IMR-90 (cell line): ENCODE results near the gene TMEM72. TPM values are rescaled to one million over a fixed set of nuclear protein-coding genes. Genes with fewer than 3 reads are reported as not detected.
A peak's percentile ranks its signal among the peaks of the same experiment; 100 is the strongest.

ENCODE experiments used
- ATAC-seq: fragments of 200-7000 bp; cut with Tn5 transposase; 2 replicates; pipeline ENCODE4 v1.9.1; 2020; ENCODE audit warnings: low read depth, mild to moderate bottlenecking, moderate library complexity
- BruUV-seq: library from RNA; stranded (reverse); fragments of 400-500 nt; replicated peaks from 2 replicates; lab custom pipeline; 2021; lab: Mats Ljungman, UMichigan
- CTCF ChIA-PET: fragments of 300-600 bp; formaldehyde crosslinking; extraction: SDS; loops from one replicate; lab custom pipeline; 2021; ENCODE audit warnings: antibody characterized with exemption; lab: Yijun Ruan, JAX
- POLR2A ChIA-PET: fragments of 300-600 bp; sonication (Branson Sonifier 250); formaldehyde crosslinking; loops from one replicate; lab custom pipeline; 2022; ENCODE audit warnings: antibody characterized with exemption; ENCODE audit not compliant: unreplicated experiment; lab: Charles Lee
- DNase-seq: peaks from one replicate; pipeline ENCODE4 v3.0.0; 2013
- H2AFZ ChIP-seq: replicated peaks from 2 replicates; pipeline ENCODE3; 2013; ENCODE audit warnings: low read length, mild to moderate bottlenecking; ENCODE audit not compliant: poor library complexity
- H2AK5ac ChIP-seq: 2 replicates; pipeline ENCODE4 v1.6.1; 2013; ENCODE audit warnings: low read depth, low read length, inconsistent platforms
- H2AK9ac ChIP-seq: replicated peaks from 2 replicates; pipeline ENCODE3; 2013; ENCODE audit warnings: mild to moderate bottlenecking, low read depth, low read length, moderate library complexity; ENCODE audit not compliant: poor library complexity
- H2BK120ac ChIP-seq: 2 replicates; pipeline ENCODE4 v1.6.1; 2013; ENCODE audit warnings: low read depth, low read length, inconsistent platforms
- H2BK15ac ChIP-seq: 3 replicates; pipeline ENCODE4 v1.6.1; 2013; ENCODE audit warnings: low read depth, low read length, inconsistent platforms
- H2BK20ac ChIP-seq: 2 replicates; pipeline ENCODE4 v1.6.1; 2013; ENCODE audit warnings: low read depth, mild to moderate bottlenecking, inconsistent platforms, low read length, moderate library complexity
- H2BK5ac ChIP-seq: 2 replicates; pipeline ENCODE4 v1.6.1; 2013; ENCODE audit warnings: mild to moderate bottlenecking, low read depth, low read length, inconsistent platforms; ENCODE audit not compliant: poor library complexity, severe bottlenecking
- H3K14ac ChIP-seq: replicated peaks from 2 replicates; pipeline ENCODE4 v1.6.1; 2013; ENCODE audit warnings: low read depth, low read length, inconsistent platforms
- H3K18ac ChIP-seq: 2 replicates; pipeline ENCODE4 v1.6.1; 2013; ENCODE audit warnings: low read depth, low read length, control low read depth
- H3K23ac ChIP-seq: 2 replicates; pipeline ENCODE4 v1.6.1; 2013; ENCODE audit warnings: low read depth, low read length, inconsistent platforms
- H3K27ac ChIP-seq: 2 replicates; pipeline ENCODE4 v1.5.1; 2013; ENCODE audit warnings: mild to moderate bottlenecking, control low read depth, low read length; ENCODE audit not compliant: insufficient read depth
- H3K27me3 ChIP-seq: 2 replicates; pipeline ENCODE4 v1.6.1; 2013; ENCODE audit warnings: low read length; ENCODE audit not compliant: control insufficient read depth, insufficient read depth
- H3K36me3 ChIP-seq: 2 replicates; pipeline ENCODE4 v1.6.1; 2013; ENCODE audit warnings: low read length, mixed read lengths; ENCODE audit not compliant: control insufficient read depth, insufficient read depth
- H3K4ac ChIP-seq: 2 replicates; pipeline ENCODE4 v1.6.1; 2013; ENCODE audit warnings: low read depth, low read length, inconsistent platforms
- H3K4me1 ChIP-seq: 2 replicates; pipeline ENCODE4 v1.6.1; 2013; ENCODE audit warnings: low read length, mixed read lengths; ENCODE audit not compliant: control insufficient read depth, insufficient read depth
- H3K4me2 ChIP-seq: 2 replicates; pipeline ENCODE4 v1.6.1; 2013; ENCODE audit warnings: low read depth, mild to moderate bottlenecking, control low read depth, low read length, moderate library complexity
- H3K4me3 ChIP-seq: 2 replicates; pipeline ENCODE4 v1.5.1; 2013; ENCODE audit warnings: low read depth, mild to moderate bottlenecking, control low read depth, low read length, moderate library complexity; ENCODE audit not compliant: insufficient read depth
- H3K56ac ChIP-seq: 2 replicates; pipeline ENCODE4 v1.6.1; 2013; ENCODE audit warnings: low read length, inconsistent platforms; ENCODE audit not compliant: insufficient read depth; ENCODE audit errors: extremely low read depth
- H3K79me1 ChIP-seq, 2 experiments: 2 replicates each; pipeline ENCODE4 v1.6.1; 2013; ENCODE audit warnings: low read length in 2 of 2, inconsistent platforms in 1 of 2, low read depth in 1 of 2
- H3K9ac ChIP-seq: 2 replicates; pipeline ENCODE4 v1.6.1; 2013; ENCODE audit warnings: low read depth, low read length, control low read depth
- H3K9me1 ChIP-seq: 2 replicates; pipeline ENCODE4 v1.6.1; 2013; ENCODE audit warnings: low read length, inconsistent platforms; ENCODE audit not compliant: insufficient read depth
- H3K9me3 ChIP-seq: 2 replicates; pipeline ENCODE4 v1.6.1; 2013; ENCODE audit warnings: low read length; ENCODE audit not compliant: control insufficient read depth, insufficient read depth
- H4K20me1 ChIP-seq: 2 replicates; pipeline ENCODE4 v1.6.1; 2013; ENCODE audit warnings: low read length, inconsistent platforms; ENCODE audit not compliant: insufficient read depth
- H4K5ac ChIP-seq: 2 replicates; pipeline ENCODE4 v1.6.1; 2013; ENCODE audit warnings: mild to moderate bottlenecking, low read depth, low read length, control low read depth
- H4K8ac ChIP-seq, 2 experiments: 2 replicates each; pipeline ENCODE4 v1.6.1; 2013; ENCODE audit warnings: low read depth in 2 of 2, low read length in 2 of 2, control low read depth in 1 of 2, inconsistent platforms in 1 of 2
- H4K91ac ChIP-seq: 2 replicates; pipeline ENCODE4 v1.6.1; 2013; ENCODE audit warnings: low read depth, low read length, inconsistent platforms; ENCODE audit not compliant: insufficient read depth
- CEBPB ChIP-seq: IDR thresholded peaks from 2 replicates; pipeline ENCODE4 v1.6.1; 2012; ENCODE audit warnings: low read depth, low read length, improper control_type of control experiment
- CHD1 ChIP-seq: IDR thresholded peaks from 2 replicates; pipeline ENCODE4 v1.6.1; 2012; ENCODE audit warnings: low read depth, low read length, improper control_type of control experiment
- FOS ChIP-seq: fragments of 150-350 bp; IDR thresholded peaks from 2 replicates; pipeline ENCODE4 v1.6.1; 2016; ENCODE audit warnings: low read depth, low read length
- NFE2L2 ChIP-seq: fragments of 150-350 bp; IDR thresholded peaks from 2 replicates; pipeline ENCODE4 v1.6.1; 2016; ENCODE audit warnings: low read depth, mild to moderate bottlenecking, low read length
- RFX5 ChIP-seq: IDR thresholded peaks from 2 replicates; pipeline ENCODE4 v1.8.0; 2012; ENCODE audit warnings: low read depth, mild to moderate bottlenecking, low read length, moderate library complexity
- SMC3 ChIP-seq: fragments of 150-350 bp; IDR thresholded peaks from 2 replicates; pipeline ENCODE4 v1.6.1; 2016; ENCODE audit warnings: low read depth, mild to moderate bottlenecking, antibody characterized with exemption, low read length, moderate library complexity
- USF2 ChIP-seq: fragments of 150-350 bp; IDR thresholded peaks from 2 replicates; pipeline ENCODE4 v1.6.1; 2017; ENCODE audit warnings: mild to moderate bottlenecking, antibody characterized with exemption, low read length, low read depth
- WGBS, 2 experiments: methylation state at CpG; one replicate each; pipeline versions ENCODE4 v1.1.5 to v1.1.7; 2013; ENCODE audit warnings: missing lambda C conversion rate in 2 of 2; ENCODE audit not compliant: insufficient read length in 1 of 2; ENCODE audit errors: extremely low coverage in 2 of 2; 5-methylcytosine and 5-hydroxymethylcytosine counted together
- dilution Hi-C: fragments of 300-500 bp; cut with HindIII; formaldehyde crosslinking; loops from one replicate; pipeline ENCODE4 v1.14.3; 2018; ENCODE audit warnings: low sequenced_read_pairs; ENCODE audit not compliant: unreplicated experiment
- in situ Hi-C: fragments of 300-500 bp; cut with MboI; formaldehyde crosslinking; loops from 3 replicates; pipeline ENCODE4 v1.14.3; 2019; ENCODE audit warnings: low sequenced_read_pairs, inconsistent platforms, mixed read lengths
- intact Hi-C: fragments of 100-400 bp; cut with micrococcal nuclease; formaldehyde crosslinking; loops from 2 replicates; pipeline ENCODE4 v1.10.0; 2022
- polyA plus RNA-seq, 3 experiments: library from polyadenylated mRNA; depleted of rRNA; stranded (reverse); fragments of >200 nt; gene quantifications; 2 replicates each; pipeline ENCODE4 v1.2.3, GENCODE V29; 2012; ENCODE audit warnings: low replicate concordance in 1 of 3
- total RNA-seq: library from RNA; depleted of rRNA; stranded (reverse); fragments of >200 nt; gene quantifications from 2 replicates; pipeline ENCODE4 v1.2.3, GENCODE V29; 2012

TMEM72 gene
- total and polyA plus RNA-seq, 2 of the 4 experiments (the other 2 are of a cell fraction) = not detected

GRCh38 chr10:44985175-44985681, 74.1 kb downstream of the TMEM72 start:
- Histone ChIP-seq H3K27me3 (no peaks in the 10 kb centered on the region), H3K36me3 (peaks cover 7% of the 10 kb centered on the region; the same call in 1 of the 2 replicates), H3K18ac (peak overlapping the region; percentile 71), H4K8ac (peak overlapping the region; percentile 44 to 80; a peak in 2 of 4 replicates), H3K4me2 (peak overlapping the region; percentile 38; the same call in 1 of the 2 replicates), H2BK20ac (peak overlapping the region; percentile 67), H4K5ac (peak overlapping the region; percentile 51), H2BK5ac (peak overlapping the region; percentile 64), H2AK5ac (peak overlapping the region; percentile 86; the same call in 1 of the 2 replicates), H4K91ac (peak overlapping the region; percentile 84), H3K9ac (peak overlapping the region; percentile 11; the same call in 1 of the 2 replicates), H2AK9ac (peak overlapping the region; percentile 48), H3K4ac (peak overlapping the region; percentile 81), H2BK120ac (peak overlapping the region; percentile 93), H3K9me3 (no peaks in the 10 kb centered on the region), H3K4me1 (peaks cover 57% of the 10 kb centered on the region), H3K9me1 (peaks cover 42% of the 10 kb centered on the region), H3K56ac (peak overlapping the region; percentile 13; the same call in 1 of the 2 replicates), H3K23ac (peak overlapping the region; percentile 86), H3K79me1 (peaks cover 0 to 13% of the 10 kb centered on the region in 2 experiments; a peak in 2 of 4 replicates), H4K20me1 (no peaks in the 10 kb centered on the region), H2AFZ (peak overlapping the region; percentile 74), H3K14ac (peak overlapping the region; percentile 74), H2BK15ac (peak overlapping the region; percentile 86; the same call in 1 of the 3 replicates), H3K4me3 (no peak overlapping the region), H3K27ac (peak overlapping the region; percentile 75)
- ChIA-PET POLR2A (no interaction called here), CTCF (interaction anchor here (2.2 kb wide), 1 partner anchor 53 kb away, joined by 8 read pairs; no protein-coding TSS in a partner anchor)
- intact Hi-C loops (no loop called here), in situ Hi-C loops (loop anchor here (25.0 kb wide), 4 partner anchors 1027 to 1848 kb away; partner anchors contain the start of genes CSGALNACT2 and HNRNPF), dilution Hi-C loops (no loop called here)
- 37% methylated on average over 7 of the region's 9 CpGs; no CpG with 5 or more reads in 1 of the 2 experiments for WGBS, 2 experiments
- ATAC-seq (no peak), DNase-seq (peak; percentile 69)
- TF ChIP-seq USF2 = no peak
- TF ChIP-seq FOS = no peak
- no peak for TF ChIP-seq RFX5
- no peak for TF ChIP-seq SMC3
- TF ChIP-seq NFE2L2 = no peak
- peak; percentile 30; the same call in 1 of the 2 replicates for TF ChIP-seq CEBPB
- no peak for TF ChIP-seq CHD1
- no TSS peak for BruUV-seq
